Neuron (in vitro differentiated cells): ENCODE results near the gene CCND2.

Experiments used
- H2AFZ ChIP-seq: one replicate; pipeline ENCODE4 v1.6.1; 2013; ENCODE audit warnings: low read depth, mild to moderate bottlenecking, inconsistent platforms, low read length, moderate library complexity
- H3K27me3 ChIP-seq: one replicate; pipeline ENCODE4 v1.6.1; 2013; ENCODE audit warnings: low read length; ENCODE audit not compliant: insufficient read depth
- H3K36me3 ChIP-seq: one replicate; pipeline ENCODE4 v1.6.1; 2013; ENCODE audit warnings: low read length; ENCODE audit not compliant: insufficient read depth
- H3K4me1 ChIP-seq: one replicate; pipeline ENCODE4 v1.6.1; 2013; ENCODE audit warnings: low read length; ENCODE audit not compliant: insufficient read depth
- H3K4me3 ChIP-seq: 2 replicates; pipeline ENCODE4 v1.5.1; 2013; ENCODE audit warnings: mild to moderate bottlenecking, low read length, moderate library complexity
- H3K9me3 ChIP-seq: one replicate; pipeline ENCODE4 v1.6.1; 2013; ENCODE audit warnings: low read length

Gene CCND2

DNA sequence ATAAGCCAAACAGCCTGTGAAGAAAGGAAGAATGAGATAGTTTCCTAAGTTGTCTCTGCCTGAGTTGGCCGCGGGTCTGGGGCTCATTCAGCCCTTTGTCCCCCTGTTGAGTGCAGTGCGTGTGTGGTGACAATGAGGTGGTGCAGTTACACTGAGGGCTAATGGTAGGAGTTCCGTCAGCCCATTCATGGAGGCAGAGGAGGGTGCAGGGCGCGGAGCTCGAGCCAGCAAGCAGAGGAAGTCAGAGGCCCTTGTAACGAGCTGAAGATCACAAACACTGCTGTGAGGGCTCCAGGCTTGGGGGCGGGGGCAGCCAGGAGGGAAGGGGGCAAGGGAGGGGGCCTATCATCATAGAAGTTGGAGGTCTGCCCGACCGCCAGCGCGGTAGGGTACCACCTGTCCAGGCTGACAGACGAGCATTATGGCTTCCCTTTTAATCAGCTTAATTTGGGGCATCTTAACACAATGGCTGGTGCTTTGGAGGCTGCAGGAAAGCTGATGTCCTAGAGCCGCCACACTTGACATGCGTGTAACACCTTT is 20.5 kb downstream of the CCND2 start:
- Histone ChIP-seq H3K36me3 (peaks cover 62% of the 10 kb centered on the region), H3K4me3 (no peak overlapping the region)

DNA sequence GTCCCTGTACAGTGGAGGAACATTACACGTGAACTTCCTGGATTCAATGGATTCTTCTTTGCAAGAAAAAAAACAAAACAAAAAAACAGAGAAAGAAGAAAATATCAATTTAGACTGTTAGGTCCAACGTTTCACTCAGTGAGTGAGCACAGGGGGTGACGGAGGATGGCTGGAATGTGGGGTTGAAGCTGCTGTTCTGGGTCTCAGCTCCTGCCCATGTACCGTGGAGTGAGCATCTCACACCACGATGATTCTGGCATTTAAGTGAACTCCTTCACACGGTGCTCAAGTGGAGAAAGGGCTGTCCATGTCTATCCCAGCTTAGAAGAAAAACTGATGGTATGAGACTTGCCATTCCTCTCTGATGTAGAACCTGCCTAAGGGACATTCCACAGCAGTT is 23.2 kb downstream of the CCND2 start:
- Histone ChIP-seq H3K27me3 (no peaks in the 10 kb centered on the region), H3K9me3 (no peaks in the 10 kb centered on the region), H3K4me3 (no peak overlapping the region), H2AFZ (no peak overlapping the region), H3K36me3 (peaks cover 54% of the 10 kb centered on the region), H3K4me1 (peaks cover 20% of the 10 kb centered on the region)

More for the DNA sequence above, 20.5 kb downstream of the CCND2 start:
- no peaks in the 10 kb centered on the region for H3K27me3 ChIP-seq
- no peaks in the 10 kb centered on the region for H3K9me3 ChIP-seq
- peaks cover 26% of the 10 kb centered on the region for H3K4me1 ChIP-seq
- H2AFZ ChIP-seq: no peak overlapping the region

DNA sequence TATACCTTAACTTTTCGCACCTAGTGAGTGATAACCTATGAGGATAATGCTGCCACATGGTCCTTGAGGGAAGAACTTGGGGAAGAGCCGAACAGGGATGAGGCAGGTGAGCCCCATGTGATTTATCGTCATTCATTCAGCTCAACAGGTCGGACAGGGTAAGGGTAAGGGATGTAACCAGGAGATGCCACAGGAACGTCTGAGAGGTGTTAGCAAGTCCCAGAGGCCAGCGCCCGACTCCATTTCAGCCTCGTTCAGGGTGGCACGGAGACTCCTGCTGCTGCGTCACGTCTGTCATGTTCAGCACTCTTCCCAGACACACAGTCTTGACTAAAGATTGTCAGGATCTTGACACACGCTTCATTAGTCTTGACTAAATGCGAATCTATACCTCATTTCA is 24.1 kb downstream of the CCND2 start:
- Histone ChIP-seq H3K4me3 (no peak overlapping the region), H3K27me3 (no peaks in the 10 kb centered on the region), H2AFZ (no peak overlapping the region), H3K4me1 (peaks cover 18% of the 10 kb centered on the region), H3K9me3 (no peaks in the 10 kb centered on the region), H3K36me3 (peaks cover 59% of the 10 kb centered on the region)

DNA sequence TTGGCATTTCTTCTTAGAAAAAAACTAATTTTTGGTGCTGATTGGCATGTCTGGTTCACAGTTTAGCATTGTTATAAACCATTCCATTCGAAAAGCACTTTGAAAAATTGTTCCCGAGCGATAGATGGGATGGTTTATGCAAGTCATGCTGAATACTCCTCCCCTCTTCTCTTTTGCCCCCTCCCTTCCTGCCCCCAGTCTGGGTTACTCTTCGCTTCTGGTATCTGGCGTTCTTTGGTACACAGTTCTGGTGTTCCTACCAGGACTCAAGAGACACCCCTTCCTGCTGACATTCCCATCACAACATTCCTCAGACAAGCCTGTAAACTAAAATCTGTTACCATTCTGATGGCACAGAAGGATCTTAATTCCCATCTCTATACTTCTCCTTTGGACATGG is 27.3 kb downstream of the CCND2 start:
- H3K27me3 ChIP-seq: no peaks in the 10 kb centered on the region
- H2AFZ ChIP-seq: no peak overlapping the region
- peaks cover 74% of the 10 kb centered on the region for H3K36me3 ChIP-seq
- H3K4me1 ChIP-seq: no peaks in the 10 kb centered on the region
- H3K9me3 ChIP-seq: no peaks in the 10 kb centered on the region
- H3K4me3 ChIP-seq: no peak overlapping the region

DNA sequence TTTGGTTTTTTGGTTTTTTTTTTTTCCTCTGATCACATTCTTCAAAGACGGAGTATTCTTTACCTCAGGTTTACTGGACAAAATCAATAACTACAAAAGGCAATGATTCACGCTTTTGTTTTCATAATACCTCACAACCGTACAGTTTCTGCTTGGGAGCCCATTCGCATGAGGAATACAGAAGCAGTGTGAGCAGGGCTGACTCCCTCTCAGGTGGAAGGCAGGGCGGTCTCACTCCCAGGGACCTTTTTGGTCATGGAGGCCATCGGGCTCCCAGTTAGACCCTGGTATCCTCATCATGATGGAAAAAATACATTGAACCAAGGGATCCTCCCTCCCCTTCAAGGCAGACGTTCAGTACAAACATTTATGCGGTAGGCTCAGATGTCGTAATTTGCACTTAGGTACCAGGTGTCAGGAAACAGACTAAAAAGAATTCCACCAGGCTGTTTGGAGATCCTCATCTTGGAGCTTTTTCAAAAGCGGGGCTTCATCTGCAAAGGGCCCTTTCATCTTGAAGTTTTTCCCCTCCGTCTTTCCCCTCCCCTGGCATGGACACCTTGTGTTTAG is 28.5 kb downstream of the CCND2 start:
- H3K4me1 ChIP-seq: peaks cover 8% of the 10 kb centered on the region
- no peaks in the 10 kb centered on the region for H3K9me3 ChIP-seq
- H2AFZ ChIP-seq: no peak overlapping the region
- peaks cover 64% of the 10 kb centered on the region for H3K36me3 ChIP-seq
- no peak overlapping the region for H3K4me3 ChIP-seq
- H3K27me3 ChIP-seq: no peaks in the 10 kb centered on the region

DNA sequence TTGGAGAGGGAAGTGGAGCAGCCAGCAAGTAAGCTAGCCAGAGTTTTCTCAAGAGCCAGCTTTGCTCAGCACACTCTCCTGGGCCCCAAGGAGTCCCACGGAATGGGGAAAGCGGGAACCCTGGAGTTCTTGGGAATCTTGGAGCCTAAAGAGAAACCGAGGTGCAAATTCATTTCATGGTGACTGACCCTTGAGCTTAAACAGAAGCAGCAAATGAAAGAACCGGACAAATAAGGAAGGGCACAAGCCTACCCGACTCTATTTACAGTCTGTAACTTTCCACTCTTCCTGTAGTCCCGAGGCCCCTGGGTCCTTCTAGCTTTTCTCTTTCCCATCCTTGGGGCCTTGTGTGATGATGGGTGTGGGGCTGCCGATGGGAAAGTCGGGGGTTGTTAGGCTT is 29.3 kb downstream of the CCND2 start:
- Histone ChIP-seq H3K9me3 (no peaks in the 10 kb centered on the region), H3K36me3 (peaks cover 60% of the 10 kb centered on the region), H3K4me3 (no peak overlapping the region), H3K27me3 (no peaks in the 10 kb centered on the region), H3K4me1 (peaks cover 15% of the 10 kb centered on the region), H2AFZ (no peak overlapping the region)

DNA sequence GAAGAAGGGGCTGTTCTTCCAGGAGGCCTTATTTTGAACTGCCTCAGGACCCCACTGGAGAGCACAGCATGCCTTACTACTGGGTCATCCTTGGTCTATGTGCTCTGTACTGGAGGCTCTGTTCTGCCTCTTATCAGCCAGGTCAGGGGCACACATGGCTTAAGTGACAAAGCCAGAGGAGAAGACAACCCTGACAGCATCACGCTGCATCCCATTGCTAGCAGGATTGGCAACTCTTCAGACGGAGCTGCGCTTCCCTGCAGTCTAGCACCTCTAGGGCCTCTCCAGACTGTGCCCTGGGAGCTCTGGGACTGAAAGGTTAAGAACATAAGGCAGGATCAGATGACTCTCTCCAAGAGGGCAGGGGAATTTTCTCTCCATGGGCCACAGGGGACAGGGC is 30.2 kb downstream of the CCND2 start:
- Histone ChIP-seq H3K4me3 (no peak overlapping the region), H3K36me3 (peaks cover 53% of the 10 kb centered on the region), H3K27me3 (no peaks in the 10 kb centered on the region), H2AFZ (no peak overlapping the region), H3K4me1 (peaks cover 15% of the 10 kb centered on the region), H3K9me3 (no peaks in the 10 kb centered on the region)

DNA sequence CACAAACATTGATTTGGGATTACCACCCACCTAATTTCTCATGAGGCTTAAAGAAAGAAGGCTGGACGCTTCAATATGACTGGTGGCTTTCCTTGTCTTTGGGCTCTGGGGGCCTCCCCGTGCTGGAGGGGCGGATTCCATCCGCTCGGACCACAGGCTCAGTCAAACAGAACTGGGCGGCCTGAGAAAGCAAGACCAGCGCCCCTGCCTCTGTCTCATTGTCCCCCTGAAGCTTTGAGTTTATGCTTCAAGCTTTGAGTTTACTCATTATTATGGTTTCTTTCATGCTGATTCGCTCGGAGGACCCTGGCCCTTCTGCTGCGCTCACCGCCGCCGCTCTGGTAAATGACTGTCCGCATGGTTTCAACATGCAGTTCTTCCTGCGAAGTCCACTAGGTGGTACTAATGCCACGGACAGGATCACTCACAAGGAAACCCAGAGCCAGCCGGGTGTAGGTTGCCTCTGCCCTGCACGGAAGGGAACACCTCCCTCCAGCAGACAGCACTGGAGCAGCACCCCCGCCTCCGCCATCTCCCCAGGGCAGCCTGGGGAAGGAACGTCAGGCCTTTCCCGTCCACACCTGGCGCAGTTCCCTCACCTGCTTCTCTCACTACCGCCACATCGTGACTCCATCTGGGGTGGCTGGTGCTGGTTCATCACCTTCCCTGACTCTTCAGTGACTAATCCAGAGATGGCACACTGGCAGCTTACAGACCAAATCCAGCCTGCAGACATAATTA is 34.2 kb downstream of the CCND2 start:
- H2AFZ ChIP-seq: peak overlapping the region; percentile 8
- H3K27me3 ChIP-seq: no peaks in the 10 kb centered on the region
- H3K9me3 ChIP-seq: no peaks in the 10 kb centered on the region
- peaks cover 18% of the 10 kb centered on the region for H3K4me1 ChIP-seq
- peaks cover 26% of the 10 kb centered on the region for H3K36me3 ChIP-seq
- H3K4me3 ChIP-seq: peak overlapping the region; percentile 23

DNA sequence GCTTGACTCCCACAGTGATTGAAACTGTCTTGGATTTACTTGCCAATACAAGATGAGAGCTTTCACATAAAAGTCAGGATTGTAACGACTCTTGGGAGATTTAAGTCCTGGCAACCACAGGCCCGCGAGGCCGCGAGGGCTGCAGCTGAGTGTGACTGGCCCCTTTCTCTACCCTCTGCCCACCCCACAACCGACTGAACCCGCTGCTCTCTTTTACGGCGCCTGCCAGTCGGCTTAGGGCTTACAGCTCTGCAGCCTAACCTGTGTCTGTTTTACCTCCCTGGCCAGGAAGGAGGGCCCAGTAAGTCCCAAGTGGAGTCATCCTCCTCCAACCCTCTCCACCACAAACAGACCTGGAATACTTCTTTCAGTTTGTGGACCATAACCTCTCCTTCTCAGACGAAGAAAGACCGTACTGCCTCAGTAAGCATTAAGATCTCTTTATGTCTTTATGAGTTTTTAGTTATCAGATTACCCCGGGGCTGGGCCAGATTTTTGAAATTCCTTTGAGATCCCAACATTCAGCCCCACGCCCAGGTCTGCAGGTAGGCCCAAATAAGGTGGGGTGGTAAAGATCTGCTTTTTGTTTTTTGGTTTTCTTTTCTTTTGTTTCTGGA is 34.9 kb downstream of the CCND2 start:
- Histone ChIP-seq H2AFZ (no peak overlapping the region), H3K36me3 (peaks cover 20% of the 10 kb centered on the region), H3K27me3 (no peaks in the 10 kb centered on the region), H3K9me3 (no peaks in the 10 kb centered on the region), H3K4me3 (no peak overlapping the region), H3K4me1 (peaks cover 18% of the 10 kb centered on the region)

DNA sequence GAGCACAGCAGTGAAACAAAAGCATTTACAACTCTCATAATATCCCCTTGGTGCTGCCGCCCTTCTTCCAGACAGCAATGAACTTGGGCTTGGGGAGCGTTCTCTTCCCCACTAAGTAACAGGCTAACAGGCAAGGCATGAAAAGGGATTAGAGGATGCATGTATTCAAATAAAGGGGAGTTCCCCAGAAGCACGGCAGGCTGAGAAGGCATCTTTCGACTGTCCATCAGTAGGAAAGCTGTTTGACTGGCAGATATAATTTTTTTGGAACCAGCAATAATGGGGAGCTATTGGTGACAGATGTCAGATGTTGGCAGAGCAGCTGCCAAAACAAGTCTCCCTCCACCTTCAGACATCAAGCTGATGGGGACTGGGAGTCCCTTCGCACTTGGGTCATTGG is 38.2 kb downstream of the CCND2 start:
- H3K27me3 ChIP-seq: no peaks in the 10 kb centered on the region
- H3K4me3 ChIP-seq: no peak overlapping the region
- no peak overlapping the region for H2AFZ ChIP-seq
- H3K36me3 ChIP-seq: peaks cover 3% of the 10 kb centered on the region
- peaks cover 12% of the 10 kb centered on the region for H3K4me1 ChIP-seq
- H3K9me3 ChIP-seq: no peaks in the 10 kb centered on the region

DNA sequence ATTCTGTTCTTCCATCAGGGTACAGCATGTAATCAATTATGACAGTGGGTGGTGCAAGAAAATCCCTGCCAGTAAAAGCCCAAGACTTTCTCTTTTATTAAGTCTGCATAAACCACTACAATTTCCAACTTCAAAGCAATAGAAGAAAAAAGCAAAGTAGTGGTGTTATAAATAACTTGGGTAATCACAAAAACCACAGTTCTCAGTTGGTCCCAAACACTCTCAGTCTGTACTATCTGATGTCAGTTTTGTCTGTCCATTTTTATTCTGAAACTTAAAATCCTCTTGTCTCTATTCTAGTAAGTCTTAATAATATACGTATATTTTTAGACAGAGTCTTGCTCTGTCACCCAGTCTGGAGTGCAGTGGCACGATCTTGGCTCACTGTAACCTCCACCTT is 38.7 kb downstream of the CCND2 start:
- no peak overlapping the region for H2AFZ ChIP-seq
- H3K9me3 ChIP-seq: no peaks in the 10 kb centered on the region
- H3K4me3 ChIP-seq: no peak overlapping the region
- no peaks in the 10 kb centered on the region for H3K27me3 ChIP-seq
- H3K4me1 ChIP-seq: peaks cover 7% of the 10 kb centered on the region
- H3K36me3 ChIP-seq: peaks cover 3% of the 10 kb centered on the region

DNA sequence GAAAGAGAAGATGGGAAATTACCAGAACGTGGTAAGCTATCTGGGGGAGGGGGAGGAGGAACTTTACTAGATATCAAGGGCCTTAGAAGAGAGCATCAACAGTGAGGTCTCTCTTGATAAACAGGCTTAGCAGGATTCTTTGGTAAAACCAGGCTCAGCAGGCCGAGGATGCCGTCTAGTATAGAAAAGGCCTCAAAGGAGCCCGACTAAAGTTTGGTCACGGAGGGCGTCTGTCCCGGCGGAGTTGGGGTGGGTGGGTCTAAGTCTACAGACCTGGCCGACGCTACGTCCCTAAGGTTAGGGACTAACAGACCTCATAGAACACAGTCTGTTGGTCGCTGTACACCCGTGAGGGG is 46.9 kb downstream of the CCND2 start:
- no peaks in the 10 kb centered on the region for H3K27me3 ChIP-seq
- H3K9me3 ChIP-seq: peaks cover 2% of the 10 kb centered on the region
- H3K4me1 ChIP-seq: peaks cover 13% of the 10 kb centered on the region
- H3K36me3 ChIP-seq: peaks cover 7% of the 10 kb centered on the region
- H2AFZ ChIP-seq: peak overlapping the region; percentile 77
- peak overlapping the region; percentile 92 for H3K4me3 ChIP-seq

DNA sequence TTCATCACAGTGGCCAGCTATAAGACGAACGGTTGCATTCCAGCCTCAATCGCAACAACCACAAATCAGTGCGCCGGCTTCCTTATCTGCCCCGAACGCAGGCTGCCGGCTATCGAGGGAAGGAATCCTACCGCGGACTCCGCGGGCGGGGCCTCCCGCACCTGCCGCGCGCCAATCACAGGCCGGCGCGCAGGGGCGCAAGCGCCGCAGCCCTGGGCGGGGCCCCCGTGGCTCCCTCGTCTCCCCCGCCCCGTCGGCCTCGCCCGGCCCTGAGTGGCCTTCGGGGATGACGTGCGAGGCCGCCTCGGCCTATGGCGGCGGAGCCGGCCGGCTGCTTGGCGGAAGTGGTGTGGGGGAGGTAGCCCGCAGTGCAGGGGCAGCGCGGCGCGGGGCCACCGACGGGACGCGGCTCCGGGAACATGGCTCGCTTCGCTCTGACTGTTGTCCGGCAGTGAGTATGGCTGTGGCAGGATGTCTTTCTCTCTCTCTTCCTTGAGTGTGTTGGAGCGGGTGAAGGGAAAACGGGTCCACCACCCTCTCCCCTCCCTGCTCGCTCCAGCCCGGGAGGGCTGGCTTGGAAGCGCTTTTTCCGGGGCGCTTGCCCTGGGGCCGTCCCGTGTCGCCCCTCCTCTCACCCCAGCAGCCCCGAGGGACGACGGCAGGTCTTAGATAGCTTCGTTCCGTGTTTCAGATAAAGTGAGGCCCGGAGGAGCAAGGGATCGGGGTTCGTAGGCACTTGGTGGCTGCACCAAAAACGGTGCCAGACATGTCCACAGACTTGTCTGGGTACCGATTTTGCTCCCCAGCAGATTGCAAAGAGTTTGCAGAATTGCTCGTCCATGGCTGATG is 47.5 kb downstream of the CCND2 start, which contains the start of gene TIGAR:
Gene TIGAR, plus strand, starts transcription at position 361 of the 849 bp plus-strand sequence. Its CDS starts 59 bp downstream, at position 420.
- Histone ChIP-seq H2AFZ (peak within 1 kb of the TSS; percentile 81), H3K9me3 (peaks cover 2% of the 10 kb centered on the region), H3K27me3 (no peaks in the 10 kb centered on the region), H3K36me3 (peaks cover 7% of the 10 kb centered on the region), H3K4me3 (peak within 1 kb of the TSS; percentile 92), H3K4me1 (peaks cover 13% of the 10 kb centered on the region)
